SK-N-SH (cell line): ENCODE measurements around the gene NELFA.
A peak's percentile ranks its signal among the peaks of the same experiment; 100 is the strongest.

Experiments used
- EZH2phosphoT487 ChIP-seq: fragments of 200-600 bp; sonication (generic); IDR thresholded peaks from 2 replicates; pipeline ENCODE4 v1.6.1; 2017; ENCODE audit warnings: low read depth, mixed run types, mild to moderate bottlenecking, antibody characterized with exemption, moderate library complexity, borderline replicate concordance
- FOXM1 ChIP-seq: IDR thresholded peaks from 2 replicates; pipeline ENCODE4 v1.4.0; 2012; ENCODE audit warnings: low read depth, mild to moderate bottlenecking
- NFIC ChIP-seq: IDR thresholded peaks from 2 replicates; pipeline ENCODE4 v1.4.0; 2012; ENCODE audit warnings: borderline replicate concordance
- RCOR1 ChIP-seq: fragments of 150-350 bp; IDR thresholded peaks from 2 replicates; pipeline ENCODE4 v1.6.1; 2017; ENCODE audit warnings: antibody characterized with exemption, low read length
- RFX5 ChIP-seq: IDR thresholded peaks from 2 replicates; pipeline ENCODE4 v1.6.1; 2012; ENCODE audit warnings: mild to moderate bottlenecking, improper control_type of control experiment, low read length
- TAF1 ChIP-seq: IDR thresholded peaks from 2 replicates; pipeline ENCODE4 v1.6.1; 2012; ENCODE audit warnings: low read depth, mild to moderate bottlenecking, low read length, moderate library complexity, borderline replicate concordance
- TEAD4 ChIP-seq: IDR thresholded peaks from 2 replicates; pipeline ENCODE4 v1.4.0; 2012; ENCODE audit warnings: mild to moderate bottlenecking, borderline replicate concordance; ENCODE audit not compliant: insufficient read depth
- TF ChIP-seq, protein P1 (sequence below): fragments of 150-350 bp; IDR thresholded peaks from 2 replicates; pipeline ENCODE4 v1.6.1; 2016; ENCODE audit warnings: mild to moderate bottlenecking, low read depth, low read length
- TF ChIP-seq, protein P2 (sequence below): fragments of 200-600 bp; sonication (generic); IDR thresholded peaks from 2 replicates; pipeline ENCODE4 v1.6.1; 2017; ENCODE audit warnings: antibody characterized with exemption, mild to moderate bottlenecking, moderate library complexity
- TF ChIP-seq, protein P3 (sequence below): IDR thresholded peaks from 2 replicates; pipeline ENCODE4 v1.6.1; 2012; ENCODE audit warnings: mild to moderate bottlenecking, low read depth, low read length, moderate library complexity

DNA sequence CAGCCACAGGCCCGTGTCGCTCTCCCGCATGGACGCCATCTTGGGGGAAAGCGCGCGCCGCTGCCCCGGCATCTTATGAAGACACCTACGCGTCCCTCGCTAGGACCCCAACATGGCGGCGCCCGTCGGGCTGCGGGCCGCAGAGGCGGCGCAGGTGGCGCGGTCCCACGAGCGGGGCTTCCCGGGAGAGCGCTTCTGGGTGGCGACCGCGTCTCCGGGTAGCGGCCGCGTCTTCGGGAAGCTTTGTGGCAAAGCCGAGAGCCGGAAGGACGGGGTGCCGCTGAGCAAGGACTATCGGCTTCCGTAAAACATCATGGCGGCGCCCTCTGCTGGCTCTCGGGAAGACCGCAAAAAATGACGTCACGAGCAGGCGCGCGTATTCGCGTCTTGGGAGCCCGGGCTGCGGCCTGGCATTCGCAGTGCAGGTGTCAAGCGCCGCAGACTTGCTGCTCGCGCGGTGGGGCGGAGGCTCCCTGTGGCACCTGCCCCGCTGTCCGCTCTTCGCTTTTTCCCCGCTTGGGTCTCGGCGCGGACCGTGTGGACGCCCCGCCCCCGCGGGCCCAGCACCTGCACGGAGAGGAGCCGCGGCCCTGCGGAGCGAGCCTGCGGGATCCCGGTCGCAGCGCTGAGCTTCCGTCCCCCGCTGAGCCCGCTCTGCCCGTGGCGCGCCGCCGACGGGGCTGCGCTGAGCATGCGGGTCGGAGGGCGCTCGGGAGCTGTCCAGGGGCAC lies at the start of gene NELFA:
- TF ChIP-seq, protein P1, sequence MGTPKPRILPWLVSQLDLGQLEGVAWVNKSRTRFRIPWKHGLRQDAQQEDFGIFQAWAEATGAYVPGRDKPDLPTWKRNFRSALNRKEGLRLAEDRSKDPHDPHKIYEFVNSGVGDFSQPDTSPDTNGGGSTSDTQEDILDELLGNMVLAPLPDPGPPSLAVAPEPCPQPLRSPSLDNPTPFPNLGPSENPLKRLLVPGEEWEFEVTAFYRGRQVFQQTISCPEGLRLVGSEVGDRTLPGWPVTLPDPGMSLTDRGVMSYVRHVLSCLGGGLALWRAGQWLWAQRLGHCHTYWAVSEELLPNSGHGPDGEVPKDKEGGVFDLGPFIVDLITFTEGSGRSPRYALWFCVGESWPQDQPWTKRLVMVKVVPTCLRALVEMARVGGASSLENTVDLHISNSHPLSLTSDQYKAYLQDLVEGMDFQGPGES = no peak
- TF ChIP-seq FOXM1 (no peak), TEAD4 (no peak), RFX5 (no peak), NFIC (no peak), EZH2phosphoT487 (no peak), TAF1 (peak; percentile 100), RCOR1 (no peak)
- TF ChIP-seq, protein P2, sequence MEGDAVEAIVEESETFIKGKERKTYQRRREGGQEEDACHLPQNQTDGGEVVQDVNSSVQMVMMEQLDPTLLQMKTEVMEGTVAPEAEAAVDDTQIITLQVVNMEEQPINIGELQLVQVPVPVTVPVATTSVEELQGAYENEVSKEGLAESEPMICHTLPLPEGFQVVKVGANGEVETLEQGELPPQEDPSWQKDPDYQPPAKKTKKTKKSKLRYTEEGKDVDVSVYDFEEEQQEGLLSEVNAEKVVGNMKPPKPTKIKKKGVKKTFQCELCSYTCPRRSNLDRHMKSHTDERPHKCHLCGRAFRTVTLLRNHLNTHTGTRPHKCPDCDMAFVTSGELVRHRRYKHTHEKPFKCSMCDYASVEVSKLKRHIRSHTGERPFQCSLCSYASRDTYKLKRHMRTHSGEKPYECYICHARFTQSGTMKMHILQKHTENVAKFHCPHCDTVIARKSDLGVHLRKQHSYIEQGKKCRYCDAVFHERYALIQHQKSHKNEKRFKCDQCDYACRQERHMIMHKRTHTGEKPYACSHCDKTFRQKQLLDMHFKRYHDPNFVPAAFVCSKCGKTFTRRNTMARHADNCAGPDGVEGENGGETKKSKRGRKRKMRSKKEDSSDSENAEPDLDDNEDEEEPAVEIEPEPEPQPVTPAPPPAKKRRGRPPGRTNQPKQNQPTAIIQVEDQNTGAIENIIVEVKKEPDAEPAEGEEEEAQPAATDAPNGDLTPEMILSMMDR = no peak
- TF ChIP-seq, protein P3, sequence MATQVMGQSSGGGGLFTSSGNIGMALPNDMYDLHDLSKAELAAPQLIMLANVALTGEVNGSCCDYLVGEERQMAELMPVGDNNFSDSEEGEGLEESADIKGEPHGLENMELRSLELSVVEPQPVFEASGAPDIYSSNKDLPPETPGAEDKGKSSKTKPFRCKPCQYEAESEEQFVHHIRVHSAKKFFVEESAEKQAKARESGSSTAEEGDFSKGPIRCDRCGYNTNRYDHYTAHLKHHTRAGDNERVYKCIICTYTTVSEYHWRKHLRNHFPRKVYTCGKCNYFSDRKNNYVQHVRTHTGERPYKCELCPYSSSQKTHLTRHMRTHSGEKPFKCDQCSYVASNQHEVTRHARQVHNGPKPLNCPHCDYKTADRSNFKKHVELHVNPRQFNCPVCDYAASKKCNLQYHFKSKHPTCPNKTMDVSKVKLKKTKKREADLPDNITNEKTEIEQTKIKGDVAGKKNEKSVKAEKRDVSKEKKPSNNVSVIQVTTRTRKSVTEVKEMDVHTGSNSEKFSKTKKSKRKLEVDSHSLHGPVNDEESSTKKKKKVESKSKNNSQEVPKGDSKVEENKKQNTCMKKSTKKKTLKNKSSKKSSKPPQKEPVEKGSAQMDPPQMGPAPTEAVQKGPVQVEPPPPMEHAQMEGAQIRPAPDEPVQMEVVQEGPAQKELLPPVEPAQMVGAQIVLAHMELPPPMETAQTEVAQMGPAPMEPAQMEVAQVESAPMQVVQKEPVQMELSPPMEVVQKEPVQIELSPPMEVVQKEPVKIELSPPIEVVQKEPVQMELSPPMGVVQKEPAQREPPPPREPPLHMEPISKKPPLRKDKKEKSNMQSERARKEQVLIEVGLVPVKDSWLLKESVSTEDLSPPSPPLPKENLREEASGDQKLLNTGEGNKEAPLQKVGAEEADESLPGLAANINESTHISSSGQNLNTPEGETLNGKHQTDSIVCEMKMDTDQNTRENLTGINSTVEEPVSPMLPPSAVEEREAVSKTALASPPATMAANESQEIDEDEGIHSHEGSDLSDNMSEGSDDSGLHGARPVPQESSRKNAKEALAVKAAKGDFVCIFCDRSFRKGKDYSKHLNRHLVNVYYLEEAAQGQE = peak; percentile 73
